KMS-11 (cell line): Measurements from ENCODE around the gene YAF2.
"Not testable (repeated sequence)": the region's sequence is repeated elsewhere in the genome, so short reads cannot be mapped to it uniquely, and the experiment has no call there.

ENCODE experiments used
- H2AFZ ChIP-seq: fragments of 200-600 bp; sonication (generic); 2 replicates; pipeline ENCODE4 v1.6.1; 2016; ENCODE audit warnings: antibody characterized with exemption, mixed run types, low read depth
- H3K27ac ChIP-seq: fragments of 200-600 bp; sonication (generic); 2 replicates; pipeline ENCODE4 v1.6.1; 2016; ENCODE audit warnings: mild to moderate bottlenecking, mixed run types
- H3K27me3 ChIP-seq: fragments of 200-600 bp; sonication (generic); 2 replicates; pipeline ENCODE4 v1.6.1; 2017; ENCODE audit warnings: mild to moderate bottlenecking, low read depth, mixed run types, moderate library complexity; ENCODE audit not compliant: insufficient read depth
- H3K36me3 ChIP-seq: fragments of 200-600 bp; sonication (generic); 2 replicates; pipeline ENCODE4 v1.6.1; 2017; ENCODE audit warnings: mild to moderate bottlenecking, mixed run types; ENCODE audit not compliant: insufficient read depth
- H3K4me1 ChIP-seq: fragments of 200-600 bp; sonication (generic); 2 replicates; pipeline ENCODE4 v1.6.1; 2016; ENCODE audit warnings: mild to moderate bottlenecking, low read depth, mixed run types; ENCODE audit not compliant: poor library complexity, severe bottlenecking
- H3K4me2 ChIP-seq: fragments of 200-600 bp; sonication (generic); 2 replicates; pipeline ENCODE4 v1.7.0; 2016; ENCODE audit warnings: mild to moderate bottlenecking, mixed run types
- H3K4me3 ChIP-seq: fragments of 200-600 bp; sonication (generic); IDR thresholded peaks from 2 replicates; pipeline ENCODE4 v1.6.1; 2017; ENCODE audit warnings: low read depth, low read length, mixed read lengths; ENCODE audit not compliant: insufficient read depth
- H3K79me2 ChIP-seq: fragments of 200-600 bp; sonication (generic); 2 replicates; pipeline ENCODE4 v1.6.1; 2016; ENCODE audit warnings: low read depth, mixed run types; ENCODE audit not compliant: insufficient read depth
- H3K9ac ChIP-seq: fragments of 200-600 bp; sonication (generic); 2 replicates; pipeline ENCODE4 v1.6.1; 2016; ENCODE audit warnings: mild to moderate bottlenecking, mixed run types
- H4K20me1 ChIP-seq: fragments of 200-600 bp; sonication (generic); 2 replicates; pipeline ENCODE4 v1.6.1; 2016; ENCODE audit warnings: mild to moderate bottlenecking, mixed run types; ENCODE audit not compliant: insufficient read depth
- CTCF ChIP-seq: fragments of 200-600 bp; sonication (generic); conservative IDR thresholded peaks from 2 replicates; pipeline ENCODE4 v1.6.1; 2017; ENCODE audit warnings: low read depth, mild to moderate bottlenecking, antibody characterized with exemption, low read length, moderate library complexity, mixed read lengths

Gene YAF2

DNA sequence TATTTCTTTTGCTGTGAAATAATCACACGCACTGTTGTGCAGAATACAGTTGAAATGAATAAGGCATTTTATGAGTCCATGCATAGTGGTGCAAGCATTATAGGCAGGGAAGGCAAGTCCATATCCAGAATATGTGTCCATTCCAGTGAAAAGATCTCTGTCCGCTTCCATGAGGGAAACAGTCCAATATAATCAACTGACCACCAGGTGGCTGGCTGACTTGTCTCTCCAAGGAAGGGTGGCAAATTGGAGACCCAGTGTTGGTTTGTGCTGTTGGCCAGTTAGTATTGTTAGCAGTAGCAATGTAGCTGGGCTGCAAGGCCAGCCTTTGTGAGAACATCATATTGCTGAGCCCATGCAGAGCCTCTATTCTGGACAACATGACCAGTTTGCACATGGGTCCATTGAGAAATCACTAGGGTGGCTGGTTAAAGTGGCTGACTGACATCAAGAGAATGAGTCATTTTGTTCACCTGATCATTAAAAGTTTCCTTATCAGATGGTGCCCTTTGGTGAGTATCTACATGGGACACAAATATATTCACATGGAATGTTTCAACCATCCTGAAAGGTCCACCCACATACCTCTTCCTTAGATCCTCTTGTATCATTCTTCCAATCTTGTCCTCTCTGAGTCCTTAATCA lies 17.3 kb upstream of the YAF2 start:
- Histone ChIP-seq H3K4me3 (no peak overlapping the region), H3K36me3 (no peaks in the 10 kb centered on the region), H3K27me3 (no peaks in the 10 kb centered on the region), H2AFZ (no peak overlapping the region), H3K79me2 (no peaks in the 10 kb centered on the region), H3K9ac (no peak overlapping the region), H4K20me1 (no peaks in the 10 kb centered on the region), H3K4me1 (no peaks in the 10 kb centered on the region), H3K4me2 (no peak overlapping the region), H3K27ac (no peak overlapping the region)
- no peak for TF ChIP-seq CTCF

DNA sequence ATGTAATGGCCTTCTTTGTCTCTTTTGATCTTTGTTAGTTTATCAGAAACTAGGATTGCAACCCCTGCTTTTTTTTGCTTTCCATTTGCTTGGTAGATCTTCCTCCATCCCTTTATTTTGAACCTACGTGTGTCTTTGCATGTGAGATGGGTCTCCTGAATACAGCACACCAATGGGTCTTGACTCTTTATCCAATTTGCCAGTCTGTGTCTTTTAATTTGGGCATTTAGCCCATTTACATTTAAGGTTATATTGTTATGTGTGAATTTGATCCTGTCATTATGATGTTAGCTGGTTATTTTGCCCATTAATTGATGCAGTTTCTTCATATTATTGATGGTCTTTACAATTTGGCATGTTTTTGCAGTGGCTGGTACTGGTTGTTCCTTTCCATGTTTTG lies 14.6 kb upstream of the YAF2 start:
- H3K27me3 ChIP-seq, H3K9ac ChIP-seq, H3K36me3 ChIP-seq, H2AFZ ChIP-seq, H4K20me1 ChIP-seq, H3K4me2 ChIP-seq, H3K79me2 ChIP-seq, H3K4me1 ChIP-seq, H3K27ac ChIP-seq, H3K4me3 ChIP-seq: not testable (repeated sequence)

- not testable (repeated sequence) for H3K4me3 ChIP-seq, H3K27ac ChIP-seq, H2AFZ ChIP-seq, H3K4me2 ChIP-seq, H3K79me2 ChIP-seq, H3K36me3 ChIP-seq, H3K9ac ChIP-seq, H3K27me3 ChIP-seq, H3K4me1 ChIP-seq, H4K20me1 ChIP-seq
These were observed 11.0 kb upstream of the YAF2 start for GRCh38 chr12:42249033-42249432.

GRCh38 chr12:42240131-42240750 lies 2.2 kb upstream of the YAF2 start:
- no peak overlapping the region for H3K9ac ChIP-seq
- H3K4me2 ChIP-seq: no peak overlapping the region
- H3K27ac ChIP-seq: no peak overlapping the region
- no peak overlapping the region for H3K4me3 ChIP-seq
- no peaks in the 10 kb centered on the region for H3K27me3 ChIP-seq
- no peaks in the 10 kb centered on the region for H3K36me3 ChIP-seq
- no peak overlapping the region for H2AFZ ChIP-seq
- TF ChIP-seq CTCF: no peak
- peaks cover 4% of the 10 kb centered on the region; the same call in 1 of the 2 replicates for H4K20me1 ChIP-seq
- peaks cover 42% of the 10 kb centered on the region for H3K4me1 ChIP-seq
- peaks cover 26% of the 10 kb centered on the region for H3K79me2 ChIP-seq

DNA sequence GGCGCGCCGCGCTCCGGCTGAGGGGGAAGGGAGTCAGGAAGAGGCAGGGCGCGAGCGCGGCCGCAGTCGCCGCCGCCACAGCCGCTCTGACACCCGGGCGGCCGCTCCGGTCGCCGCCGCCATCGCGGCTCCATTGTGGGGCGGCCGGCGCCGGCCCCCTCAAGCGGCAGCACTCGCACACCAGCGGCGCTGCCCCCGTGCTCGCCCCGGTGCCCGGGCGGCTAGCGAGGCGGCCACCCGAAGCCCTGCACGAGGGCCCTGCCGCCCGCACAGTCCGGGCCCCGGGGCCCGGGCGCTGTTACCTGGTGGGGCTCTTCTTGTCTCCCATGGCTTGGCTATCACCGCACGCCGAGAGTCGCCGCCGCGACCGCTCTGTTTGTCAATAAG lies 202 bp downstream of the YAF2 start:
- peaks cover 37% of the 10 kb centered on the region for H3K4me1 ChIP-seq
- no peak for TF ChIP-seq CTCF
- peak overlapping the region; percentile 58 for H3K4me3 ChIP-seq
- peak overlapping the region; percentile 45; the same call in 1 of the 2 replicates for H2AFZ ChIP-seq
- H4K20me1 ChIP-seq: peaks cover 11% of the 10 kb centered on the region; the same call in 1 of the 2 replicates
- H3K36me3 ChIP-seq: no peaks in the 10 kb centered on the region
- no peak overlapping the region for H3K4me2 ChIP-seq
- peaks cover 40% of the 10 kb centered on the region for H3K79me2 ChIP-seq
- peak overlapping the region; percentile 80 for H3K27ac ChIP-seq
- peak overlapping the region; percentile 81 for H3K9ac ChIP-seq
- no peaks in the 10 kb centered on the region for H3K27me3 ChIP-seq
